ENCODE measurements around the gene DOK7.

The DOK7 gene

DNA sequence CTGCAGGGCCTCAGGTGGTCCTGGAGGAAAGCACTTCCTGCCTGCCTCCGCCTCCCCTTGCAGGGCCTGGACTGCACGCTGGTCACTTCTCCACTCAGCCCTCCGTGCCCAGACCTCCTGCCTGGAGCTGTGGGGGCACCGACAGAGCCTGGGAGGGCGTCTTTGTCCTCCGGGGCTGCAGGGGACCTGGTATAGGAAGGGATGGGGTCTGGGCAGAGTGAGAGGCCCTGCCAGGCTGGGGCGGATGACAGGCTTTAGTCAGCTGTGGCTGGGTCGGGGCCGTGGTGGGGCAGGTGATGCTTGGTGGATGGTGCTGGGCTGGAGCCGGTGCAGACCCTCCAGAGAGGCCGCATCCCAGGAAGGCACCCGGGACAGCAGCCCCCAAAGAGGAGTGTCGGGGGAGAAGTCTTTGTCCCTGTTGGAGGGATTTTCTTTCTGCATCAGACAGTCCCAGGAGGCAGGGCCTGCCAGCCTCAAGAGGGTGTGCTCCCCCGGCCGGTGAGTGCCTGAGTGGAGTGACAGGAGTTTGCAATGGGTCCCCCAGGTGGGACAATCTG is 1.3 kb downstream of the DOK7 start:
- no peak for DNase-seq

GRCh38 chr4:3464911-3465697 is 2.0 kb downstream of the DOK7 start:
- no peak for DNase-seq

GRCh38 chr4:3465698-3466671 is 2.9 kb downstream of the DOK7 start:
- DNase-seq: no peak

GRCh38 chr4:3466691-3467600 is 3.8 kb downstream of the DOK7 start:
- DNase-seq: no peak

DNA sequence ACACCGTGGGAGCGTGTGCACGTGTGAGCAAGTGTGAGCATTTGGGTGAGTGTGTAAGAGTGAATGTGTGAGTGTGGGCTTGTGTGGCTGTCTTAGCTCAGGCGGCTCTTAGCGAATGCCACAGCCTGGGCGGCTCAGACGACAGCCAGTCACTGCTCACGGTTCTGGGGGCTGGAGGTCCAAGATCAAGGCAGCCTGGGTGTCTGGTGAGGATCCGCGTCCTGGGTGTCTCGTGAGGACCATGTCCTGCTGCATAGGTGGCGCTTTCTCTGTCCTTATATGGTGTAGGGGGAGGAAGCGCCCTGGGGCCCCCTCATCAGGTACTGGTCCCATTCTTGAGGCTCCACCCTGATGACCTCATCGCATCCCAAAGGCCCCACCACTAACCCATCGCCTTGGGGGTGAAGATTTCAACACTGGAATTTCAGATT is 4.5 kb downstream of the DOK7 start:
- no peak for DNase-seq

GRCh38 chr4:3468154-3468553 is 5.0 kb downstream of the DOK7 start:
- DNase-seq: no peak

DNA sequence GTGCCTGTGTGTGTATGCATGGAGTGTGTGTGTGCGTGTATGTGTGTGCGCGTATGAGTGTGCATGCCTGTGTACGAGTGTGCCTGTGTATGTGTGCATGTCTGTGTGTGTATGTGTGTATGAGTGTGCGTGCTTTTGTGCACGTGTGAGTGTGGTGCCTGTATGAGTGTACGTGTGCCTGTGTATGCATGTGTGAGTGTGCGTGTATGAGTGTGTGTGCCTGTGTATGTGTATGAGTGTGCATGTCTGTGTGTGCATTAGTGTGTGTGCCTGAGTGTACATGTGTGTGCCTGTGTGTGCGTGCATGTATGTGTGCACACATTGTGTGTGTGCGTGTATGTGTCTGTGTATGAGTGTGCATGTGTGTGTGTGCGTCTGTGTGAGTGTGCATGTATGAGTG is 5.7 kb downstream of the DOK7 start:
- no peak for DNase-seq

- DNase-seq: no peak
Measured at GRCh38 chr4:3469386-3470243, 6.5 kb downstream of the DOK7 start.

GRCh38 chr4:3470244-3471097 is 7.4 kb downstream of the DOK7 start:
- no peak for DNase-seq

DNA sequence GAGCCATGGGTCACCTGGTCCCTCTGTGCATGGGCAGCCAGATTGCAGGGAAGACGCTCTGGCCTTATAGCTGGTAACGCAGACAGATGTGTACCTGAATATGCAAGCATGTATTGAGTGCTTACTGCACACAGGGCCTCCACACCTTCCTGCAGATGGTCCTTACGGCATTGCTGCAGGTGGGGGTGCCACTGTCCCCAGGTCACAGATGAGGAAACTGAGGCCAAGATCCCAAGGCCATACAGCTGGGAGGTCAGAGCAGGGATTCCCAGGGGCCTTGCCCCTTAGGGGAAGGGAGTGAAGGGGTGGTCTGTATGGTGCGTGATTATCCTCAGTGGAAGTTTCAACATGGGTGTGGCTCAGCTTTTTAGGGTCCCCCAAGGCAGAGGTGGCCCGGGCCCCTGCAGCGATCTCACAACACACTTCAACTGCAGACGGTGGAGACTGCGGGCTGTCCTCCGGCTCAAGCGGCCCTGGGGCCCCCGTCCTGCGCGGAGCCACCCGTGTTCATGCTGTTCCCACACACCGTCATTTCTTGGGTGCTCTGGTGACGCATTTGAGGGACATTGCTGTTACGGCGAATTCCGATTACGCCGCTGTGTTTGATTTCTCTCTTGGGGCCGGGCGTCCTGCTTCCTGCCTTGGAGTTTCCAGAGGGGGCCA is 8.1 kb downstream of the DOK7 start:
- DNase-seq: no peak

DNA sequence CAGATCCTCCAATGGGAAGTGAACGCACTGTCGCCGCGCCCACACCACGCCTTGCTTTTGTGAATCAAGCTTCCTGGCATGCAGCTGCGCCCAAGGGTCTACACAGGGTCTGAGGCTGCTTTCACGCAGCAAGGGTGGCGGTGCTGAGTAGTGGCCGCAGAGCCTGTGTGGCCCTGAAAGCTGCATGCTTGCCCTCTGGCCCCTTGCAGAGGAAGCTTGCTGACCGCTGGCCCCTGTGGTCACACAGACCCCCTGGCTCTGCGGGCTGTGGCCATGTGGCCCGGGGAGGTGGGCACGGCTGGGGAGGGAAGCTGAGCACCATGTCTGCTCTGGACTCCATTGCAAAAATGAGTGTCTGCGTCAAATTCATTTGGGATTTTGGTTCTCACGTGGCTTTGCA is 8.8 kb downstream of the DOK7 start:
- DNase-seq: no peak

- DNase-seq: no peak
Measured at GRCh38 chr4:3472411-3473141, 9.5 kb downstream of the DOK7 start.

GRCh38 chr4:3473181-3473950 is 10.3 kb downstream of the DOK7 start:
- DNase-seq: no peak

GRCh38 chr4:3473996-3474765 is 11.1 kb downstream of the DOK7 start:
- DNase-seq: no peak

DNA sequence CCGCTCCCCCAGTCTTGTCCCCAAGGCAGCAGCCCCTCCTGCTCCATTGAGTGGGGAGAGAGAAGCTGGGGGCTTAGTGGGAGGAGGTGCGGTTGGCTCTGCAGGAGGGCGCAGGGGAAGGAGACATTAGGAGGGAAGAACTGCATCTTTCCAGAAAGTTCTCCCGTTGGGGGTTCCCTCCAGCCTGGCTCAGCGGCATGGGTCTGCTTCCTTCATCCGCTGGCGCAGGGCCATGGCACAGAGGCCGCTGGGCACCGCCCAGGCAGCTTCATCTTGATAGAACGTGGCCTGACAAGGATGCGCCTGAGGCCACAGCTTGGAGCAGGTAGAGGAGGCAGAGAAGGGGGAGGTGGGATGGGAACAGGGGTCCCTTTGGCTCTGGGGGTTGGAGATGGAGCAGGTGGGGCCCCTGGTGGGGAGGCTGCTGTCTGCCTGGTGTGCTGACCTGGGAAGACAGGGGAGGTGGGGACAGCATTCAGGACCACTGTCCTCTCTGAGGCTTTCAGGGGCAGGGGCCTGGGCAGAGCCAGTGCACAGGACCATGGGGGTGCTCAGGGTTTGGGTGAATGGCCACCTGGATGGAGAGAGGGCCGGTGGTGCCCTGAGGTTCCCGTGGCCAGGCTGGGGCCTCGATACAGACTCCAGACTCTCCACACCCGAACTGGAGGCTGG is 12.1 kb downstream of the DOK7 start:
- DNase-seq: no peak

- DNase-seq: no peak
Measured at GRCh38 chr4:3475713-3476260, 12.7 kb downstream of the DOK7 start.

DNA sequence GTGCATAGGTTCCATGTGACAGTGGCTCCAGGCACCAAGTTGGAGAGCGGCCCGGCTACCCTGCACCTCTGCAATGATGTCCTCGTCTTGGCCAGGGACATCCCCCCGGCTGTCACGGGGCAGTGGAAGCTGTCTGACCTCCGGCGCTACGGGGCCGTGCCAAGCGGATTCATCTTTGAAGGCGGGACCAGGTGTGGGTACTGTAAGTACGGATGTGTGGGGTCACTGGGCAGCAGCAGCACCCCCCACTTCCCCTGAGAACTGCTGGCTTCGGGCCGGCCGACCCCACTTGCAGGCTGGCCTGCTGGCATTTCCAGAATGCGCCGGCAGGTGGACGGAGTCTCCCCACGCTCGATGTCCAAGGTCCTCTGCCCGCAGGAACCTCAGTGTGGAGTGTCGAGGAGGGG is 13.2 kb downstream of the DOK7 start:
- no peak for DNase-seq
